ENCODE results near the gene ZDHHC24.

- TF ChIP-seq CTCF (IDR thresholded peaks at IDR 0.05) (no peak), POLR2A (IDR thresholded peaks at IDR 0.05) (no peak)
Measured at GRCh38 chr11:66477263-66478201, 68.3 kb downstream of the ZDHHC24 start.

Measured in esophagus squamous epithelium (tissue), 4 donors.